H9 (cell line): ENCODE measurements around the gene CDH13. TPM values are rescaled to one million over a fixed set of nuclear protein-coding genes. Genes with fewer than 3 reads are reported as not detected.

Source experiments
- DNase-seq: peaks from one replicate; pipeline ENCODE4 v3.0.0-alpha.2; 2017
- H2AFZ ChIP-seq: one replicate; pipeline ENCODE4 v1.6.1; 2013; ENCODE audit warnings: mild to moderate bottlenecking, low read length, control low read depth, moderate library complexity
- H2AK5ac ChIP-seq: 2 replicates; pipeline ENCODE4 v1.6.1; 2013; ENCODE audit warnings: low read length, control low read depth, mixed read lengths; ENCODE audit not compliant: insufficient read length
- H2BK120ac ChIP-seq: one replicate; pipeline ENCODE4 v1.6.1; 2013; ENCODE audit warnings: low read depth, mild to moderate bottlenecking, low read length, control low read depth, inconsistent platforms; ENCODE audit not compliant: poor library complexity, severe bottlenecking
- H2BK12ac ChIP-seq: 2 replicates; pipeline ENCODE4 v1.6.1; 2013; ENCODE audit warnings: low read length, control low read depth, mixed read lengths, low read depth; ENCODE audit not compliant: insufficient read length
- H2BK15ac ChIP-seq: 2 replicates; pipeline ENCODE4 v1.6.1; 2013; ENCODE audit warnings: low read depth, low read length, control low read depth
- H2BK20ac ChIP-seq: one replicate; pipeline ENCODE4 v1.6.1; 2013; ENCODE audit warnings: low read depth, mild to moderate bottlenecking, low read length, control low read depth, inconsistent platforms; ENCODE audit not compliant: poor library complexity, severe bottlenecking
- H2BK5ac ChIP-seq: 2 replicates; pipeline ENCODE4 v1.6.1; 2013; ENCODE audit warnings: low read length, control low read depth, mixed read lengths; ENCODE audit not compliant: insufficient read length
- H3K14ac ChIP-seq: 2 replicates; pipeline ENCODE4 v1.6.1; 2013; ENCODE audit warnings: low read length, control low read depth; ENCODE audit not compliant: insufficient read depth
- H3K18ac ChIP-seq: 2 replicates; pipeline ENCODE4 v1.6.1; 2013; ENCODE audit warnings: low read depth, mild to moderate bottlenecking, mixed read lengths, low read length, control low read depth; ENCODE audit not compliant: insufficient read length
- H3K23ac ChIP-seq: 2 replicates; pipeline ENCODE4 v1.6.1; 2013; ENCODE audit warnings: low read length, control low read depth, mixed read lengths, low read depth; ENCODE audit not compliant: insufficient read length
- H3K23me2 ChIP-seq: 2 replicates; pipeline ENCODE4 v1.6.1; 2013; ENCODE audit warnings: low read depth, mild to moderate bottlenecking, mixed read lengths, low read length, control low read depth; ENCODE audit not compliant: insufficient read length, poor library complexity, severe bottlenecking
- H3K27ac ChIP-seq: 2 replicates; pipeline ENCODE4 v1.5.1; 2013; ENCODE audit warnings: low read length, control low read depth, mixed read lengths, low read depth; ENCODE audit not compliant: insufficient read length
- H3K27me3 ChIP-seq: 2 replicates; pipeline ENCODE4 v1.6.1; 2013; ENCODE audit warnings: low read length, control low read depth, inconsistent platforms; ENCODE audit not compliant: insufficient read depth
- H3K4ac ChIP-seq: 2 replicates; pipeline ENCODE4 v1.6.1; 2013; ENCODE audit warnings: low read depth, mild to moderate bottlenecking, control low read depth, inconsistent platforms, low read length, moderate library complexity
- H3K4me1 ChIP-seq: 2 replicates; pipeline ENCODE4 v1.6.1; 2013; ENCODE audit warnings: low read length, control low read depth, inconsistent platforms; ENCODE audit not compliant: insufficient read depth
- H3K4me2 ChIP-seq: 2 replicates; pipeline ENCODE4 v1.6.1; 2013; ENCODE audit warnings: low read length, control low read depth, mixed read lengths; ENCODE audit not compliant: insufficient read length, insufficient read depth
- H3K56ac ChIP-seq: 2 replicates; pipeline ENCODE4 v1.6.1; 2013; ENCODE audit warnings: low read depth, mild to moderate bottlenecking, mixed read lengths, low read length, control low read depth; ENCODE audit not compliant: insufficient read length
- H3K79me1 ChIP-seq: 2 replicates; pipeline ENCODE4 v1.6.1; 2013; ENCODE audit warnings: low read depth, mild to moderate bottlenecking, moderate library complexity, low read length, control low read depth, inconsistent platforms; ENCODE audit not compliant: insufficient read depth, poor library complexity, severe bottlenecking
- H3K79me2 ChIP-seq: 2 replicates; pipeline ENCODE4 v1.6.1; 2013; ENCODE audit warnings: low read length, control low read depth, inconsistent platforms; ENCODE audit not compliant: insufficient read depth
- H3K9ac ChIP-seq: 2 replicates; pipeline ENCODE4 v1.6.1; 2013; ENCODE audit warnings: low read length, control low read depth, mixed read lengths; ENCODE audit not compliant: insufficient read length; ENCODE audit errors: extremely low read depth
- H3K9me3 ChIP-seq: one replicate; pipeline ENCODE4 v1.6.1; 2013; ENCODE audit warnings: low read depth, low read length, inconsistent platforms; ENCODE audit not compliant: control insufficient read depth
- H3T11ph ChIP-seq: one replicate; pipeline ENCODE4 v1.6.1; 2013; ENCODE audit warnings: mild to moderate bottlenecking, low read length, control low read depth, inconsistent platforms
- H4K20me1 ChIP-seq: one replicate; pipeline ENCODE4 v1.6.1; 2013; ENCODE audit not compliant: control insufficient read depth, insufficient read length, insufficient read depth
- H4K5ac ChIP-seq: 2 replicates; pipeline ENCODE4 v1.6.1; 2013; ENCODE audit warnings: low read depth, mild to moderate bottlenecking, mixed read lengths, low read length, control low read depth; ENCODE audit not compliant: insufficient read length
- H4K8ac ChIP-seq: replicated peaks from 2 replicates; pipeline ENCODE4 v1.6.1; 2013; ENCODE audit warnings: low read length, control low read depth, mixed read lengths, low read depth; ENCODE audit not compliant: insufficient read length
- H4K91ac ChIP-seq: 2 replicates; pipeline ENCODE4 v1.6.1; 2013; ENCODE audit warnings: low read depth, mild to moderate bottlenecking, moderate library complexity, mixed read lengths, low read length, control low read depth; ENCODE audit not compliant: insufficient read length
- H3K27ac Mint-ChIP-seq, 3 experiments: 2 replicates in 2 of 3; 3 replicates in 1 of 3; pipeline ENCODE4 v1.8.0; 2020 to 2021; ENCODE audit warnings: mixed read lengths in 3 of 3, mild to moderate bottlenecking in 1 of 3, moderate library complexity in 1 of 3
- H3K27me3 Mint-ChIP-seq: 2 replicates; pipeline ENCODE4 v1.8.0; 2021; ENCODE audit warnings: low read depth, mild to moderate bottlenecking, moderate library complexity, mixed read lengths
- H3K36me3 Mint-ChIP-seq, 3 experiments: 2 replicates in 2 of 3; 3 replicates in 1 of 3; pipeline ENCODE4 v1.8.0; 2020 to 2021; ENCODE audit warnings: low read depth in 3 of 3, mixed read lengths in 3 of 3; ENCODE audit not compliant: insufficient read depth in 1 of 3
- H3K4me1 Mint-ChIP-seq, 2 experiments: 2 replicates each; pipeline ENCODE4 v1.8.0; 2020; ENCODE audit warnings: mixed read lengths in 2 of 2
- H3K4me3 Mint-ChIP-seq, 2 experiments: 2 replicates in 1 of 2; 3 replicates in 1 of 2; pipeline ENCODE4 v1.8.0; 2020 to 2021; ENCODE audit warnings: mild to moderate bottlenecking in 2 of 2, mixed read lengths in 2 of 2, moderate library complexity in 1 of 2
- H3K9me3 Mint-ChIP-seq, 2 experiments: 2 replicates in 1 of 2; 3 replicates in 1 of 2; pipeline ENCODE4 v1.8.0; 2020; ENCODE audit warnings: mild to moderate bottlenecking in 2 of 2, mixed read lengths in 2 of 2, moderate library complexity in 1 of 2
- CTCF ChIP-seq: fragments of 200-600 bp; sonication (generic); conservative IDR thresholded peaks from 3 replicates; pipeline ENCODE4 v1.8.0; 2021; ENCODE audit warnings: antibody characterized with exemption, mild to moderate bottlenecking
- WGBS: extraction: QIAGEN DNeasy Blood & Tissue Kit; methylation state at CpG from one replicate; pipeline ENCODE4 v1.1.7; 2013; ENCODE audit warnings: missing lambda C conversion rate, low lambda C conversion rate, mixed read lengths; ENCODE audit not compliant: insufficient read length; ENCODE audit errors: extremely low coverage; 5-methylcytosine and 5-hydroxymethylcytosine counted together
- total RNA-seq: library from RNA; stranded (reverse); gene quantifications from 2 replicates; pipeline ENCODE4 v1.2.1, GENCODE V29; 2021

CDH13 gene
- total RNA-seq, 1 experiment from 2014 or later, result 1.5 TPM

- H3K4me1 ChIP-seq, result peaks cover 8% of the 10 kb centered on the region; the same call in 1 of the 2 replicates
- H3K27me3 Mint-ChIP-seq, result peaks cover 8% of the 10 kb centered on the region
- no CpG with 5 or more reads among the region's 11 CpGs for WGBS
- H3K9me3 ChIP-seq, result no peaks in the 10 kb centered on the region
- H3K4ac ChIP-seq, result no peak overlapping the region
- H3K56ac ChIP-seq, result no peak overlapping the region
- no peak overlapping the region for H4K8ac ChIP-seq
- no peaks in the 10 kb centered on the region for H3K27me3 ChIP-seq
- H3K4me3 Mint-ChIP-seq, result no peak overlapping the region
- no peak overlapping the region for H3K27ac ChIP-seq
- no peak overlapping the region for H3K23ac ChIP-seq
- H2BK15ac ChIP-seq, result no peak overlapping the region
- H3K23me2 ChIP-seq, result no peaks in the 10 kb centered on the region
- no peak overlapping the region for H2AK5ac ChIP-seq
- no peak overlapping the region for H3K4me2 ChIP-seq
- H3K18ac ChIP-seq, result no peak overlapping the region
- no peaks in the 10 kb centered on the region for H3K79me2 ChIP-seq
- peaks cover 24 to 28% of the 10 kb centered on the region in 2 experiments for H3K4me1 Mint-ChIP-seq
- H3K9ac ChIP-seq, result no peak overlapping the region
- no peak overlapping the region for H2BK5ac ChIP-seq
- H3K14ac ChIP-seq, result no peak overlapping the region
- no peaks in the 10 kb centered on the region; a peak in 2 of 5 replicates for H3K9me3 Mint-ChIP-seq
- no peaks in the 10 kb centered on the region for H4K20me1 ChIP-seq
- no peak overlapping the region for H4K5ac ChIP-seq
- H3K79me1 ChIP-seq, result no peaks in the 10 kb centered on the region
- H3K36me3 Mint-ChIP-seq, result no peaks in the 10 kb centered on the region
- H3K27ac Mint-ChIP-seq, result no peak overlapping the region
- no peak overlapping the region for H3T11ph ChIP-seq
- H2BK20ac ChIP-seq, result no peak overlapping the region
- TF ChIP-seq CTCF, result no peak
- no peak overlapping the region for H4K91ac ChIP-seq
- H2AFZ ChIP-seq, result no peak overlapping the region
- H2BK120ac ChIP-seq, result no peak overlapping the region
- no peak overlapping the region for H2BK12ac ChIP-seq
- no peak for DNase-seq
These were observed 959.9 kb downstream of the CDH13 start for GRCh38 chr16:83586461-83587200.
